HEK293 (cell line): ENCODE results near the gene ZNF710.

Experiments
- CTCF ChIA-PET: fragments of 350-600 bp; formaldehyde crosslinking; extraction: SDS; loops from one replicate; lab custom pipeline; 2021; ENCODE audit warnings: antibody characterized with exemption; lab: Yijun Ruan, JAX
- POLR2A ChIA-PET: fragments of 300-600 bp; formaldehyde crosslinking; extraction: SDS; loops from one replicate; lab custom pipeline; 2020; ENCODE audit warnings: antibody characterized with exemption, inconsistent platforms; lab: Yijun Ruan, JAX
- H3K27ac ChIP-seq: fragments of 200-500 bp; sonication (Bioruptor generic); 2 replicates; pipeline ENCODE4 v1.5.1; 2014; ENCODE audit warnings: low read depth, low read length, control low read depth, inconsistent platforms; ENCODE audit errors: extremely low read depth
- H3K36me3 ChIP-seq, 2 experiments: fragments of 200-500 bp in 1 of 2; sonication (Bioruptor generic) in 1 of 2; 1 replicate in 1 of 2; 2 replicates in 1 of 2; pipeline ENCODE4 v1.5.1; 2014 to 2017; ENCODE audit warnings: inconsistent platforms in 2 of 2, low read length in 2 of 2; ENCODE audit not compliant: control insufficient read depth in 2 of 2, insufficient read depth in 1 of 2
- H3K4me1 ChIP-seq: fragments of 200-500 bp; sonication (Bioruptor generic); 2 replicates; pipeline ENCODE4 v1.5.1; 2014; ENCODE audit warnings: mild to moderate bottlenecking, low read length, inconsistent platforms; ENCODE audit not compliant: control insufficient read depth, insufficient read depth
- H3K4me3 ChIP-seq: 2 replicates; pipeline ENCODE4 v1.5.1; 2011; ENCODE audit warnings: low read depth, mild to moderate bottlenecking, control low read depth, low read length, moderate library complexity
- H3K9me3 ChIP-seq: fragments of 200-500 bp; sonication (Bioruptor generic); 2 replicates; pipeline ENCODE4 v1.5.1; 2014; ENCODE audit warnings: low read depth, low read length, inconsistent platforms; ENCODE audit not compliant: control insufficient read depth, insufficient read depth
- FEZF1 ChIP-seq: fragments of 450-650 bp; formaldehyde crosslinking; IDR thresholded peaks from 2 replicates; pipeline ENCODE4 v1.5.1; 2016; ENCODE audit warnings: missing biosample characterization, missing genetic modification characterization
- KLF7 ChIP-seq: fragments of 450-650 bp; formaldehyde crosslinking; IDR thresholded peaks from 2 replicates; pipeline ENCODE4 v1.5.1; 2016; ENCODE audit warnings: missing biosample characterization, missing genetic modification characterization, borderline replicate concordance
- KLF8 ChIP-seq: fragments of 450-650 bp; formaldehyde crosslinking; IDR thresholded peaks from 2 replicates; pipeline ENCODE4 v1.5.1; 2016; ENCODE audit warnings: missing biosample characterization, missing genetic modification characterization
- SP3 ChIP-seq: fragments of 450-650 bp; formaldehyde crosslinking; IDR thresholded peaks from 2 replicates; pipeline ENCODE4 v1.5.1; 2016; ENCODE audit warnings: missing biosample characterization, missing genetic modification characterization
- TCF7L2 ChIP-seq: IDR thresholded peaks from 2 replicates; pipeline ENCODE4 v1.6.1; 2011; ENCODE audit warnings: low read depth, mild to moderate bottlenecking, inconsistent platforms, low read length, moderate library complexity, borderline replicate concordance
- ZBTB1 ChIP-seq: fragments of 450-650 bp; formaldehyde crosslinking; IDR thresholded peaks from 2 replicates; pipeline ENCODE4 v1.5.1; 2016; ENCODE audit warnings: missing biosample characterization, missing genetic modification characterization
- ZEB2 ChIP-seq: fragments of 450-650 bp; formaldehyde crosslinking; IDR thresholded peaks from 2 replicates; pipeline ENCODE4 v1.5.1; 2016; ENCODE audit warnings: missing biosample characterization, missing genetic modification characterization
- ZFP41 ChIP-seq: fragments of 450-650 bp; formaldehyde crosslinking; IDR thresholded peaks from 2 replicates; pipeline ENCODE4 v1.5.1; 2016; ENCODE audit warnings: missing biosample characterization, missing genetic modification characterization, borderline replicate concordance
- ZNF140 ChIP-seq: fragments of 450-650 bp; formaldehyde crosslinking; IDR thresholded peaks from 2 replicates; pipeline ENCODE4 v1.5.1; 2016; ENCODE audit warnings: missing biosample characterization, missing genetic modification characterization
- ZNF174 ChIP-seq: fragments of 450-650 bp; formaldehyde crosslinking; IDR thresholded peaks from 2 replicates; pipeline ENCODE4 v1.5.0; 2017; ENCODE audit warnings: missing biosample characterization, mild to moderate bottlenecking, missing genetic modification characterization
- ZNF175 ChIP-seq: fragments of 450-650 bp; formaldehyde crosslinking; IDR thresholded peaks from 2 replicates; pipeline ENCODE4 v1.5.1; 2016; ENCODE audit warnings: missing biosample characterization, missing genetic modification characterization
- ZNF2 ChIP-seq: fragments of 450-650 bp; formaldehyde crosslinking; IDR thresholded peaks from 2 replicates; pipeline ENCODE4 v1.5.1; 2016; ENCODE audit warnings: missing biosample characterization, missing genetic modification characterization
- ZNF214 ChIP-seq: fragments of 450-650 bp; formaldehyde crosslinking; IDR thresholded peaks from 2 replicates; pipeline ENCODE4 v1.5.1; 2017; ENCODE audit warnings: missing biosample characterization, mild to moderate bottlenecking, missing genetic modification characterization, borderline replicate concordance
- ZNF23 ChIP-seq: fragments of 450-650 bp; formaldehyde crosslinking; IDR thresholded peaks from 2 replicates; pipeline ENCODE4 v1.5.1; 2016; ENCODE audit warnings: missing biosample characterization, missing genetic modification characterization, borderline replicate concordance
- ZNF354C ChIP-seq: fragments of 450-650 bp; formaldehyde crosslinking; IDR thresholded peaks from 2 replicates; pipeline ENCODE4 v1.5.1; 2016; ENCODE audit warnings: missing biosample characterization, missing genetic modification characterization, low read depth, borderline replicate concordance
- ZNF416 ChIP-seq: fragments of 450-650 bp; formaldehyde crosslinking; IDR thresholded peaks from 2 replicates; pipeline ENCODE4 v1.5.1; 2016; ENCODE audit warnings: missing biosample characterization, missing genetic modification characterization
- ZNF596 ChIP-seq: fragments of 450-650 bp; IDR thresholded peaks from 2 replicates; pipeline ENCODE4 v1.5.0; 2018; ENCODE audit warnings: missing biosample characterization, mild to moderate bottlenecking, missing genetic modification characterization, moderate library complexity
- ZNF658 ChIP-seq: fragments of 450-650 bp; formaldehyde crosslinking; IDR thresholded peaks from 2 replicates; pipeline ENCODE4; 2016; ENCODE audit warnings: missing biosample characterization, missing genetic modification characterization
- ZNF701 ChIP-seq: fragments of 450-650 bp; formaldehyde crosslinking; IDR thresholded peaks from 2 replicates; pipeline ENCODE4 v1.5.1; 2016; ENCODE audit warnings: missing biosample characterization, missing genetic modification characterization
- ZNF768 ChIP-seq: fragments of 450-650 bp; formaldehyde crosslinking; IDR thresholded peaks from 2 replicates; pipeline ENCODE4 v1.5.1; 2018; ENCODE audit warnings: missing biosample characterization, mild to moderate bottlenecking, missing genetic modification characterization
- ZNF777 ChIP-seq: fragments of 450-650 bp; formaldehyde crosslinking; IDR thresholded peaks from 2 replicates; pipeline ENCODE4 v1.5.1; 2017; ENCODE audit warnings: missing biosample characterization, missing genetic modification characterization, borderline replicate concordance
- ZNF837 ChIP-seq: fragments of 450-650 bp; formaldehyde crosslinking; IDR thresholded peaks from 2 replicates; pipeline ENCODE4 v1.5.1; 2016; ENCODE audit warnings: missing biosample characterization, missing genetic modification characterization
- ZSCAN18 ChIP-seq: fragments of 450-650 bp; formaldehyde crosslinking; IDR thresholded peaks from 2 replicates; pipeline ENCODE4 v1.5.1; 2016; ENCODE audit warnings: missing biosample characterization, missing genetic modification characterization
- ZSCAN5A ChIP-seq: fragments of 450-650 bp; formaldehyde crosslinking; IDR thresholded peaks from 2 replicates; pipeline ENCODE4 v1.5.1; 2016; ENCODE audit warnings: missing biosample characterization, missing genetic modification characterization
- TF ChIP-seq, protein P1 (sequence below): fragments of 450-650 bp; formaldehyde crosslinking; IDR thresholded peaks from 2 replicates; pipeline ENCODE4 v1.5.1; 2016; ENCODE audit warnings: missing biosample characterization, missing genetic modification characterization
- TF ChIP-seq, protein P2 (sequence below): IDR thresholded peaks from 2 replicates; pipeline ENCODE4 v1.6.1; 2011; ENCODE audit warnings: mild to moderate bottlenecking, low read depth, low read length, borderline replicate concordance
- TF ChIP-seq, protein P3 (sequence below): fragments of 450-650 bp; formaldehyde crosslinking; IDR thresholded peaks from 2 replicates; pipeline ENCODE4 v1.5.1; 2016; ENCODE audit warnings: missing biosample characterization, missing genetic modification characterization

Gene ZNF710

DNA sequence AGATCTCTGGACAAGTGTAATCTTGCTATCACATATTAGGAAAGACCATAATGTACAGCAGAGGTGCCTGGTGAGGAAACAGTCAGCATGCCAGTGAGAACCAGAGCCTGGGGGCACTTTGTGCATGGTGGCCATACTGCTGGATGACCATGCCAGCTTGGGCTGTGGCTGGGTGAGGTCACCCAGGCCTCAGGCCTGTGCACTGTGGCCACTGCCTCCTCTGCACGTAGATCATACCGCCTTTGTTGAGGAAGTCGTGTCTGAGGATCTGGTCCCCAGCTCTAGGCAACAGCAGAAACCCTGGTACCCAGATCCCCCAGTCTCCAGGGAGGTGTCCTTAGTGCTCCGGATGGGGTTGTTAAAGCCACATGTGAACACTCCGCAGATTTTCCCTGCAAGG is 38.9 kb downstream of the ZNF710 start:
- POLR2A ChIA-PET, result no interaction called here
- H3K9me3 ChIP-seq, result no peaks in the 10 kb centered on the region
- no peaks in the 10 kb centered on the region for H3K36me3 ChIP-seq
- CTCF ChIA-PET, result interaction anchor here (1.0 kb wide), 2 partner anchors 32 to 144 kb away, joined by 3 read pairs; no protein-coding TSS in a partner anchor
- no peak overlapping the region for H3K27ac ChIP-seq
- peaks cover 3% of the 10 kb centered on the region; the same call in 1 of the 2 replicates for H3K4me1 ChIP-seq
- TF ChIP-seq ZNF175 (tag by site-specific recombination), result no peak
- TF ChIP-seq, protein P1, sequence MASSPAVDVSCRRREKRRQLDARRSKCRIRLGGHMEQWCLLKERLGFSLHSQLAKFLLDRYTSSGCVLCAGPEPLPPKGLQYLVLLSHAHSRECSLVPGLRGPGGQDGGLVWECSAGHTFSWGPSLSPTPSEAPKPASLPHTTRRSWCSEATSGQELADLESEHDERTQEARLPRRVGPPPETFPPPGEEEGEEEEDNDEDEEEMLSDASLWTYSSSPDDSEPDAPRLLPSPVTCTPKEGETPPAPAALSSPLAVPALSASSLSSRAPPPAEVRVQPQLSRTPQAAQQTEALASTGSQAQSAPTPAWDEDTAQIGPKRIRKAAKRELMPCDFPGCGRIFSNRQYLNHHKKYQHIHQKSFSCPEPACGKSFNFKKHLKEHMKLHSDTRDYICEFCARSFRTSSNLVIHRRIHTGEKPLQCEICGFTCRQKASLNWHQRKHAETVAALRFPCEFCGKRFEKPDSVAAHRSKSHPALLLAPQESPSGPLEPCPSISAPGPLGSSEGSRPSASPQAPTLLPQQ (tag by site-specific recombination), result no peak
- TF ChIP-seq ZNF23 (tag by site-specific recombination), result no peak
- no peak for TF ChIP-seq TCF7L2
- no peak for TF ChIP-seq ZNF777 (tag by site-specific recombination)
- TF ChIP-seq ZNF140 (tag by site-specific recombination), result no peak
- TF ChIP-seq ZBTB1 (tag by site-specific recombination), result no peak
- TF ChIP-seq ZNF701, result no peak
- TF ChIP-seq ZNF416, result no peak
- no peak for TF ChIP-seq ZNF174 (tag by site-specific recombination)
- TF ChIP-seq ZNF837 (tag by site-specific recombination), result no peak
- no peak for TF ChIP-seq ZNF768 (tag by site-specific recombination)
- no peak for TF ChIP-seq ZNF596 (tag by site-specific recombination)
- TF ChIP-seq ZNF2 (tag by site-specific recombination), result no peak
- H3K4me3 ChIP-seq, result no peak overlapping the region

DNA sequence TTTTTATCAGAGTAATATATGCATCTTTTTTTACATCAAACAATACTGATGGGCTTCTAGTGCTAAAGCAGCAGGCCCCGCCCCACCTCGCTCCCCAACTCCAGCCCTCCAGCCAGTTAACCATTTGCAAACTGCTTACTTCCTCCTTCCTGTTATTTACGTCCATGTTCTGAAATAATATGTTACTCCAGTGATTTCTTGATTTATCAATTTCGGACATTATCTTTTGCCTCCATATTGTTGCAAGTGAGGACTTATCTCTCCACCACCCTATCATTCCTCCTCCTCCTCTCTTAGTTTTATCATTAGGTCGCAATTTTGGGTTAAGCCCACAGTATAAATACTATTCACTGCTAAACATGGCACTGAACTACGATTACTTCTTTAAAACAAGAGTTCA is 39.5 kb downstream of the ZNF710 start:
- TF ChIP-seq ZNF214 (tag by site-specific recombination) (no peak), ZFP41 (tag by site-specific recombination) (no peak)
- Histone ChIP-seq H3K9me3 (no peaks in the 10 kb centered on the region), H3K36me3 (no peaks in the 10 kb centered on the region), H3K4me3 (no peak overlapping the region), H3K27ac (no peak overlapping the region), H3K4me1 (0 out of 2 replicates have a peak, but pooled peaks cover under 1% of the 10 kb centered on the region)
- ChIA-PET CTCF (interaction anchor here (1.0 kb wide), 1 partner anchor 31 kb away, joined by 3 read pairs; no protein-coding TSS in a partner anchor), POLR2A (no interaction called here)

DNA sequence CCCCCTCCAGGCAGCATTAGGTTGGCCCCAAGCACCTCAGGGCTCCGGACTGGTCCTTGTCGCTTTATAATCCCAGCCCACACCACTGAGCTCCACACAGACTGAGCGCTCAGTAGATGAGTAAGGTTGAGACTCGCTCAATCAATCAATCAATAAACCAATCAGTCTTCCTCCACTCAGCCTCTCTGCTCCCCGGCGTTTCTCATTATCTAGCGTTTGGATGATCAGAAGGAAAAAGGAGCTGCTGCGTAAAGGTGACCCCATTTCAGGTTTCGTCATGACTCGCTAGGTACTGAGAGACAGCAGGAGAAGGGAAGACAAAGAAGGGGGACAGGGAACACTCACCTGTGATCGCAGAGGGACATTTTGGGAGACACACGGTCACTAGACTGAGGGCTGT is 41.2 kb downstream of the ZNF710 start:
- no peak overlapping the region for H3K4me3 ChIP-seq
- no peaks in the 10 kb centered on the region for H3K4me1 ChIP-seq
- ChIA-PET CTCF (interaction anchor here (1.3 kb wide), 1 partner anchor 29 kb away, joined by 4 read pairs; no protein-coding TSS in a partner anchor), POLR2A (no interaction called here)
- no peaks in the 10 kb centered on the region for H3K9me3 ChIP-seq
- no peaks in the 10 kb centered on the region for H3K36me3 ChIP-seq
- H3K27ac ChIP-seq, result no peak overlapping the region
- TF ChIP-seq ZSCAN18 (tag by site-specific recombination), result no peak
- TF ChIP-seq ZNF354C (tag by site-specific recombination), result no peak
- TF ChIP-seq, protein P2, sequence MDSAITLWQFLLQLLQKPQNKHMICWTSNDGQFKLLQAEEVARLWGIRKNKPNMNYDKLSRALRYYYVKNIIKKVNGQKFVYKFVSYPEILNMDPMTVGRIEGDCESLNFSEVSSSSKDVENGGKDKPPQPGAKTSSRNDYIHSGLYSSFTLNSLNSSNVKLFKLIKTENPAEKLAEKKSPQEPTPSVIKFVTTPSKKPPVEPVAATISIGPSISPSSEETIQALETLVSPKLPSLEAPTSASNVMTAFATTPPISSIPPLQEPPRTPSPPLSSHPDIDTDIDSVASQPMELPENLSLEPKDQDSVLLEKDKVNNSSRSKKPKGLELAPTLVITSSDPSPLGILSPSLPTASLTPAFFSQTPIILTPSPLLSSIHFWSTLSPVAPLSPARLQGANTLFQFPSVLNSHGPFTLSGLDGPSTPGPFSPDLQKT, result no peak
- TF ChIP-seq, protein P3, sequence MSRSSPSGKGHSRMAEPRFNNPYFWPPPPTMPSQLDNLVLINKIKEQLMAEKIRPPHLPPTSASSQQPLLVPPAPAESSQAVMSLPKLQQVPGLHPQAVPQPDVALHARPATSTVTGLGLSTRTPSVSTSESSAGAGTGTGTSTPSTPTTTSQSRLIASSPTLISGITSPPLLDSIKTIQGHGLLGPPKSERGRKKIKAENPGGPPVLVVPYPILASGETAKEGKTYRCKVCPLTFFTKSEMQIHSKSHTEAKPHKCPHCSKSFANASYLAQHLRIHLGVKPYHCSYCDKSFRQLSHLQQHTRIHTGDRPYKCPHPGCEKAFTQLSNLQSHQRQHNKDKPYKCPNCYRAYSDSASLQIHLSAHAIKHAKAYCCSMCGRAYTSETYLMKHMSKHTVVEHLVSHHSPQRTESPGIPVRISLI, result no peak
- no peak for TF ChIP-seq KLF7 (tag by site-specific recombination)
- TF ChIP-seq KLF8 (tag by site-specific recombination), result no peak
- TF ChIP-seq ZNF837 (tag by site-specific recombination), result no peak
- TF ChIP-seq ZNF658 (tag by site-specific recombination), result no peak
- no peak for TF ChIP-seq ZEB2 (tag by site-specific recombination)
- TF ChIP-seq ZSCAN5A (tag by site-specific recombination), result no peak
- no peak for TF ChIP-seq FEZF1
- TF ChIP-seq SP3 (tag by site-specific recombination), result no peak
- no peak for TF ChIP-seq ZNF701
